ENCODE results near the gene PODN.

PODN gene

DNA sequence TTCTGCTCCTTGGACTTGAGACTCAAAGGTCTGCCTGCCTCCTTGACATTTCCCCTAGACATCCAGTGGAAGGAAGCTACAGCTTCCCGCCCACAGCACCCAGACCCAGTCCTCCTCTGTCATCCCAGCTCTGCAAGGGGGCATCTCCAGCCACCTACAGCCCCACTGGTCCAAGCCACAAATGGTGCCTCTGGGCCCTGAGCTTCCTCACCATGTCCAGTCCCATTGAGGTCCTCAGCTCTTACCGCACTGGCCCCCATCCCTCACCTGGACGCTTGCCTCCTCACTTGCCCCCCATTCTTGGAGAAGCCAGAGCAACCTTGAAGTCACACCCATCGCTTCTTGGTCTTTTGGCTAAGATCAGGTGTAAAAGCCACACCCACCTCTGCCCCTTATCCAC is 13.2 kb downstream of the PODN start:
- DNase-seq, result no peak

GRCh38 chr1:53075761-53076163 is 13.7 kb downstream of the PODN start:
- DNase-seq, result no peak

DNA sequence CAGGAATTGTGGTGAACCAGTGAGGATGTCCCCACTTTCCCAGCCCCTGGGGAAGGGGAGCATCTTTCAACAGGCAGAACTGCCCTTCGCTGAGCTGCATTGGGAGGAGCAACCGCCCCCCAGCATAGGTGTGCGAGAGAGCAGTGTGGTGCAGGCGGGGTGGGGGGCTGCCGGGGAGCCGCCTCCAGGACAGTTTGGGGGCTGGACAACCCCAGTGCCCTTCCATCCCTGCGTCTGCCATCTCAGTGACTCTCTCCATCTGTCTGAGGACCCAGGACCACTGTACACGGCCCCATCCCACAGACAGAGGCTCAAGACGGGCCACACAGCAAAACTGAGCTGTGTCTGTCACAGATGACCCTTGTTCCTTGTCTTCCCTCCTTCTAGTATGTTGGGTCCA is 14.2 kb downstream of the PODN start:
- DNase-seq, result no peak

DNA sequence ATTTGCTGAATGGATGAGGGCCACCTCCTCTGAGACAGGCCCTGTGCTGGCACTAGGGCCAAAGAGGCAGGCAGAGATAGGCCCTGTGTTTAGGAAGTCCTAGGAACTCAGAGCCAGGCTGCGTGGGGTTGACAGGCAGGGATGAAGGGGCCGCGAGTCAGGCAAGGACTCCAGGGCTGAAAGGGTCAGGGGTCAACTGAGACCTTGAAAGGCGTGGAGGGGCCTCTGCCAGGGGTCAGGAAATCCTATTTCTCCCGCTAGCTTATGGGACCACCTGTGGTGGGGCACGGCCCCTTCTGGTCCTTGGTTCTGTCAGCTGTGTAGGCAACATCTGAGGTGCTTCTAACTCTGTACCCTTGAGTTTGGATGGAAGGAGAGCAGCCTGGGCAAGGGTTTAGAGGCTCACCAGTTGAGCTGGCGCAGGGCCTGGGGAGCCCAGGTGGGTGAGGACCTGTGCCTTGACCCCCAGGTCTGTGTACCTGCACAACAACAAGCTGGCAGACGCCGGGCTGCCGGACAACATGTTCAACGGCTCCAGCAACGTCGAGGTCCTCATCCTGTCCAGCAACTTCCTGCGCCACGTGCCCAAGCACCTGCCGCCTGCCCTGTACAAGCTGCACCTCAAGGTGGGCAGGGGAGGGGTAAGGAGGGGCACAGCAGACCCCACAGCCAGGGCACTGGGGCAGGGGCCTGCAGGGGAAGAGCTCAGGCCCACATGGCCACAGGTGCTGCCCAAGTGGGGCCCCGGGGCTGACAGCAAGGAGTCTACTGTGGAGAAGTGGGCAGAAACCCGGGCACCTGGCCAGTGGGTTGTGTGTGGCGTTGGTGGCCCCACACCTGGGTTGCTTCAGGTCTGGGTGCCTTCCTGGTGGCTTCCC is 14.9 kb downstream of the PODN start:
- DNase-seq, result no peak

- no peak for DNase-seq
These were observed 15.6 kb downstream of the PODN start for GRCh38 chr1:53077599-53077965.

DNA sequence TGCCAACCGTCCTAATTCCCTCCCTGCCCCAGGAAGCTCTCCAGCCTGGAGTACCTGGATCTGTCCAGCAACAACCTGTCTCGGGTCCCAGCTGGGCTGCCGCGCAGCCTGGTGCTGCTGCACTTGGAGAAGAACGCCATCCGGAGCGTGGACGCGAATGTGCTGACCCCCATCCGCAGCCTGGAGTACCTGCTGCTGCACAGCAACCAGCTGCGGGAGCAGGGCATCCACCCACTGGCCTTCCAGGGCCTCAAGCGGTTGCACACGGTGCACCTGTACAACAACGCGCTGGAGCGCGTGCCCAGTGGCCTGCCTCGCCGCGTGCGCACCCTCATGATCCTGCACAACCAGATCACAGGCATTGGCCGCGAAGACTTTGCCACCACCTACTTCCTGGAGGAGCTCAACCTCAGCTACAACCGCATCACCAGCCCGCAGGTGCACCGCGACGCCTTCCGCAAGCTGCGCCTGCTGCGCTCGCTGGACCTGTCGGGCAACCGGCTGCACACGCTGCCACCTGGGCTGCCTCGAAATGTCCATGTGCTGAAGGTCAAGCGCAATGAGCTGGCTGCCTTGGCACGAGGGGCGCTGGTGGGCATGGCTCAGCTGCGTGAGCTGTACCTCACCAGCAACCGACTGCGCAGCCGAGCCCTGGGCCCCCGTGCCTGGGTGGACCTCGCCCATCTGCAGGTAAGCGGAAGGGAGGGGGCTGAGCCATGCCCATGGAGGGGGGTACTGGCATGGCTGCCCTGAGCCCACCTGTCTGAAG is 16.5 kb downstream of the PODN start:
- no peak for DNase-seq

DNA sequence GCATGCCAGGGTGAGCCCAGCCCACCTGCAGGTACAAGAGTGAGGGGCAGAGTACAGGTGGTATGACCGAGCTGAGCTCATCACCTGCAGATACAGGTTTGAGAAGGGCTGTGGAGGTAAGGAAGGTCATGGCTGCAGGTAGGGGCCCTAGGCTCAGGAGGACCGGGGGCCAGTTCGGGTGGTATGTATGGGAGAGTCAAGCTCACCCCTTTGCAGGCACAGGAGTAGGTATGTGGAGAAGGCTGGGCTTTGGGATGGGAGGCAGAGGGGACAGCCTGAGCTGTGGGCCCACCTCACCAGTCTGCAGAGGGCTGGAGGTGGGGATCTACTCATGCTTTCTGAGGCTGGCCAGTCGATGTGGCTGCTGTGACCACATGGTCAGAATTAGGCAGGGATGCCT is 17.2 kb downstream of the PODN start:
- no peak for DNase-seq

- DNase-seq, result no peak
These were observed 18.0 kb downstream of the PODN start for GRCh38 chr1:53080041-53080440.

DNA sequence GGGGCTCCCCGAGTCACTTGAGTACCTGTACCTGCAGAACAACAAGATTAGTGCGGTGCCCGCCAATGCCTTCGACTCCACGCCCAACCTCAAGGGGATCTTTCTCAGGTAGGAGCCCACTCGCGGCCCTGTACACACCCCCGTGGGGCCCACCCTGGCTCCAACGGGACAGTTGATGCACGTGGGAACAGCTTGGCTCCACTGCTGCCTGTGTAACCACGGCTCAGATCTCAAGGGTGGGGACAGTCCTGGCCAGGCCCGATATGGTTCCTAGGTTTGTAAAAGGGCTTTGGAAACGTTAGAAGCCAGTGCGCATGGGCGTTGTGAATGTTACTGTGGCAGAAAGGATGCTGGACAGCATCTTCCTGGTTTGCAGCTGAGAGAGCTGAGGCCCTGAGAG is 18.8 kb downstream of the PODN start:
- no peak for DNase-seq

DNA sequence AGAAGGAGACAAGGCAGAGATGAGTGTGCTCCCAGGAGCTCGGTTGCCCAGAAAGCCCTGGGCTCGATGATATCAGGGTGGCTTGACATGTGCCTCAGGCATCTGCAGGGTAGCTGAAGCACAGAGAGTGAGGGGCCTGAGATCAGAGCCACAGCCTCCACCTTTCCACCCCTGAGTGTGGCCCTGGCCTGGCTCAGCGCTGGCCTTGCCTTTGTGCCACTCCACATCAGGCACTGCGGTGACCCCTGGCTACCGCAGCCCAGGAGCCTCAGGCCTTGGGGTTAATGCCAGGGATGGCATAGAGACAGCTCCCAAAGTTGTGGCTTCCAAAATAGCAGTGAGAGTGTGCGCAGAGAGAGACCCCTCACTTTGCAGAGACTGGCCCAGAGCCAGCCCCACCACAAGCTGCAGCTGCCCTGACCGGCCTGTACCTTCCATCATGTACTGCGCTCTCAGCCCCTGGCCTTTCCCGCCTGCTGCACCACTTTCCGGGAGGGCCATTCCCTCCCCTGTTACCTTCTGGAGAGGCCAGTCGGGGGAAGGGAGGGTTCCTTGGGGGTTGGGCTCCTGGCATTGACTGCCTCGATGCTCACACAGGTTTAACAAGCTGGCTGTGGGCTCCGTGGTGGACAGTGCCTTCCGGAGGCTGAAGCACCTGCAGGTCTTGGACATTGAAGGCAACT is 19.5 kb downstream of the PODN start:
- DNase-seq, result no peak

DNA sequence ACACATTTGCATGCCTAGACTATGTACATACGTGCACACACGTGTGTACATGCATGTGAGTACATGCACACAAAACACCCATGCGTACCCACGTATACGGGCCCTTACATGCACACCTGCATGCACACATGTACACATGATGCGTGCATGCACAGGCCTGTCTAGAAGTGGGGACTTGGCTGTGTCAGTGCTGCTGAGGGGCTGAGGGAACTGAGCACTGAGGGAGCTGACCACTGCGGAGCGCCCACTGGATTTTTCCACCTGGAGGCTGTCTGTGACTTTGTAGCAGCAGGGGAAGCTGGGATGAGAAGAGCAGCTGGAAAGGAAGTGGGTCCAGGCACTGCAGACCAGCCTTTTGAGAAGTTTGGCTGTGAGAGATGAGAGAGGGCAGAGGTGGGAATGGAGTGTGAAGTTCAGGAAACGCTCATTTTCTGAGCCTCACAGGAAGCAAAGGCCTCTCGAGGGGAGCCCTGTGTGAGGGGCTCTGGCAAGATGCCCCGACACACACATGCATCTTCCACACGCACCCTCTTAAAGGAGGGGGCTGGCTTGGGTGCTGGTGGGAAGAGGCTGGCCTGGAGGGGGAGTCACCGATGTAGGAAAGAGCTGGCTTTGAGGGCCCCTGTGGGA is 20.9 kb downstream of the PODN start:
- DNase-seq, result no peak

- no peak for DNase-seq
These were observed 21.9 kb downstream of the PODN start for GRCh38 chr1:53083636-53084588.

DNA sequence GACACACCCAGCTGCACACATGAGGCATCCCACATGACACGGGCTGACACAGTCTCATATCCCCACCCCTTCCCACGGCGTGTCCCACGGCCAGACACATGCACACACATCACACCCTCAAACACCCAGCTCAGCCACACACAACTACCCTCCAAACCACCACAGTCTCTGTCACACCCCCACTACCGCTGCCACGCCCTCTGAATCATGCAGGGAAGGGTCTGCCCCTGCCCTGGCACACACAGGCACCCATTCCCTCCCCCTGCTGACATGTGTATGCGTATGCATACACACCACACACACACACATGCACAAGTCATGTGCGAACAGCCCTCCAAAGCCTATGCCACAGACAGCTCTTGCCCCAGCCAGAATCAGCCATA is 22.6 kb downstream of the PODN start:
- DNase-seq, result no peak

GRCh38 chr1:53085405-53085804 is 23.4 kb downstream of the PODN start:
- DNase-seq, result no peak

- no peak for DNase-seq
These were observed 24.6 kb downstream of the PODN start for GRCh38 chr1:53086491-53087070.

DNA sequence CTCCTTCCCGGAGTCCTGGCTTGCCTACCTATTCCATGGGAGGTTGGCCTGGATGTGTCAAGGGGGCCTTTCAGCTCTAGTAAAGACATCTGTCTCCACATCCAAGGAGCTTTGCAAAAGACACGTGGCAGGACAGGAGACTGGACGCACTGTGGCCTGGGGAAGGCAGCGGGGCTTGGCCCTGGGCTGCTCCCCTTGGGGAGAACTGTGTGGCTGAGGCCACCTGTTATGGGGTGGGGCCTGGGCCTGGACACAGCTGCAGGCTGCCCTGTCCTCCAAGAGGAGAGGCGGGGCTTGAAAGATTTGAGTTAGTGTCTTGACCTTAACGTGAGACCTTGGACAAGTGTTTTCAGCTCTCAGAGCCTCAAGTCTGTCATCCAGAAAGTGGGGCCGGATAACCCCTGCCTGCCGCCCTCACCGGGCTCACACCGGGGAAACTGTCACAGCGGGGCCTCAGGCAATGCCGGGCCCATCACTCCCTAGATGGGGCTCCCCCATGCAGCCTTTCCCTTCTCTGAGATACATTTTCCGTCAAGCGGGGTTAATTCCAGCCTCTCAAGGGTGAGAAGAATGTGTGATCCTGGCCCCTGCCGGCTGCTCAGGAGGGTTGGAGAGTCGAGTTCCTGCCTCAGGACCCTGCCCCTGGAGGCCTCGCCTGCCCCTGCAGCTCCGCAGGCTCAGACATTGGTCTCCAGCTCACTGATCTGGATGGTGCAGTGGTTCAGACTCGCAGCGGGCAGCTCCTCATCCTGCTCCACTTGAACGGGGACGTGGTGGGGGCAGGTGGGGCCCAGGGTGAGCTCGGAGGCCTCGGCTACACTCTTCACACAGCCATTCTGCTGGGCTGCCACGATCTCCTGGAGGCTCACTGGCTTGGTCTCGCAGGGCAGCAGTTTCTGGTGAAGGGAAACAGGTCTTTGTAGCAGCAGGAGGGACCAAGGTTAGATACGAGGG is 25.6 kb downstream of the PODN start:
- DNase-seq, result no peak

GRCh38 chr1:53088616-53089300 is 26.7 kb downstream of the PODN start:
- DNase-seq, result no peak

GRCh38 chr1:53089478-53090226 is 27.6 kb downstream of the PODN start:
- peak; percentile 33 for DNase-seq

Measured in fibroblast of skin of abdomen (primary cell).